ENCODE data around the gene MAN1C1.

DNA sequence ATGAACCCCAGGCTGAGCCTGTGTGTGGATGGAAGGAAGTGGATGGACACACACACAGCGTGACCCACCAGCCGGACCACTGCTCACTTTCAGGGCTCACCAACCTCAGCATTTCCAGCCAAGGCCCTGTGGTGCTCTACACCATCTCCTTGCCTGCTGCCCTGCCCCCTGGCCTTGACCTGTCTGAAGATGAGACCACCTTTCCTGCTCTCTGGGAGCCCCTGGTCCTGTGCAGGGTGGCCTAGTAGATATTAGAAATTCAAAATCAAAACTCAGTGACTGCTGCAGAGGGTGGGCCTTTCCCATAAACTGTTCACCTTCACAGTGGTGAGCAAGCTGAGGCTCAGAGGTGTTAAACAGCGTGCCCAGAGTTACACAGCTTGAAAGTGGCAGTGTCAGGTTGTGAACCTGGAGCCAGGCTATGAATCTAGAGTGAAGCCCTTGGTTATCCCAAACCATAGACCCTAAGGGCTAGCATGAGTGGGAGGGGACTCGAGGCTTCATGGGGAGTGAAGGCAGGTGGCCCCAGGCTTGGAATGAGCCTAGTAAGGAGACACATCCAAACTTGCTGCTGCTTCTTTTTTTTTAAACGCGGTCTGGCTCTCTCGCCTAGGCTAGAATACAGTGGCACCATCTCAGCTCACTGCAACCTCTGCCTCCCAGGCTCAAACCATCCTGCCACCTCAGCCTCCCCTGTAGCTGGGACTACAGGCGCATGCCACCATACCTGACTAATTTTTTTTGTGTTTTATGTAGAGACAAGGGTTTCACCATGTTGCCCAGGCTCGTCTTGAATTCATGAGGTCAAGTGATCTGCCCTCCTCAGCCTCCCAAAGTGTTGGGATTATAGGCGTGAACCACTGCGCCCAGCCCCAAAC lies 41.5 kb downstream of the MAN1C1 start:
- TF ChIP-seq, protein P1, sequence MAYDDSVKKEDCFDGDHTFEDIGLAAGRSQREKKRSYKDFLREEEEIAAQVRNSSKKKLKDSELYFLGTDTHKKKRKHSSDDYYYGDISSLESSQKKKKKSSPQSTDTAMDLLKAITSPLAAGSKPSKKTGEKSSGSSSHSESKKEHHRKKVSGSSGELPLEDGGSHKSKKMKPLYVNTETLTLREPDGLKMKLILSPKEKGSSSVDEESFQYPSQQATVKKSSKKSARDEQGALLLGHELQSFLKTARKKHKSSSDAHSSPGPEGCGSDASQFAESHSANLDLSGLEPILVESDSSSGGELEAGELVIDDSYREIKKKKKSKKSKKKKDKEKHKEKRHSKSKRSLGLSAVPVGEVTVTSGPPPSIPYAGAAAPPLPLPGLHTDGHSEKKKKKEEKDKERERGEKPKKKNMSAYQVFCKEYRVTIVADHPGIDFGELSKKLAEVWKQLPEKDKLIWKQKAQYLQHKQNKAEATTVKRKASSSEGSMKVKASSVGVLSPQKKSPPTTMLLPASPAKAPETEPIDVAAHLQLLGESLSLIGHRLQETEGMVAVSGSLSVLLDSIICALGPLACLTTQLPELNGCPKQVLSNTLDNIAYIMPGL (CRISPR knock-in tag; IDR thresholded peaks at IDR 0.05) = no peak
- TF ChIP-seq, protein P2, sequence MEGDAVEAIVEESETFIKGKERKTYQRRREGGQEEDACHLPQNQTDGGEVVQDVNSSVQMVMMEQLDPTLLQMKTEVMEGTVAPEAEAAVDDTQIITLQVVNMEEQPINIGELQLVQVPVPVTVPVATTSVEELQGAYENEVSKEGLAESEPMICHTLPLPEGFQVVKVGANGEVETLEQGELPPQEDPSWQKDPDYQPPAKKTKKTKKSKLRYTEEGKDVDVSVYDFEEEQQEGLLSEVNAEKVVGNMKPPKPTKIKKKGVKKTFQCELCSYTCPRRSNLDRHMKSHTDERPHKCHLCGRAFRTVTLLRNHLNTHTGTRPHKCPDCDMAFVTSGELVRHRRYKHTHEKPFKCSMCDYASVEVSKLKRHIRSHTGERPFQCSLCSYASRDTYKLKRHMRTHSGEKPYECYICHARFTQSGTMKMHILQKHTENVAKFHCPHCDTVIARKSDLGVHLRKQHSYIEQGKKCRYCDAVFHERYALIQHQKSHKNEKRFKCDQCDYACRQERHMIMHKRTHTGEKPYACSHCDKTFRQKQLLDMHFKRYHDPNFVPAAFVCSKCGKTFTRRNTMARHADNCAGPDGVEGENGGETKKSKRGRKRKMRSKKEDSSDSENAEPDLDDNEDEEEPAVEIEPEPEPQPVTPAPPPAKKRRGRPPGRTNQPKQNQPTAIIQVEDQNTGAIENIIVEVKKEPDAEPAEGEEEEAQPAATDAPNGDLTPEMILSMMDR (IDR thresholded peaks at IDR 0.05) = no peak
- TF ChIP-seq ESRRA (CRISPR knock-in tag; IDR thresholded peaks at IDR 0.05; ENCODE audit: borderline replicate concordance) = no peak
- TF ChIP-seq, protein P3, sequence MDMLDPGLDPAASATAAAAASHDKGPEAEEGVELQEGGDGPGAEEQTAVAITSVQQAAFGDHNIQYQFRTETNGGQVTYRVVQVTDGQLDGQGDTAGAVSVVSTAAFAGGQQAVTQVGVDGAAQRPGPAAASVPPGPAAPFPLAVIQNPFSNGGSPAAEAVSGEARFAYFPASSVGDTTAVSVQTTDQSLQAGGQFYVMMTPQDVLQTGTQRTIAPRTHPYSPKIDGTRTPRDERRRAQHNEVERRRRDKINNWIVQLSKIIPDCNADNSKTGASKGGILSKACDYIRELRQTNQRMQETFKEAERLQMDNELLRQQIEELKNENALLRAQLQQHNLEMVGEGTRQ (CRISPR knock-in tag; IDR thresholded peaks at IDR 0.05) = no peak
- no peak for TF ChIP-seq NFE2L1 (CRISPR knock-in tag; IDR thresholded peaks at IDR 0.05)
- TF ChIP-seq ZNF121 (CRISPR knock-in tag; IDR thresholded peaks at IDR 0.05) = no peak
- TF ChIP-seq, protein P4, sequence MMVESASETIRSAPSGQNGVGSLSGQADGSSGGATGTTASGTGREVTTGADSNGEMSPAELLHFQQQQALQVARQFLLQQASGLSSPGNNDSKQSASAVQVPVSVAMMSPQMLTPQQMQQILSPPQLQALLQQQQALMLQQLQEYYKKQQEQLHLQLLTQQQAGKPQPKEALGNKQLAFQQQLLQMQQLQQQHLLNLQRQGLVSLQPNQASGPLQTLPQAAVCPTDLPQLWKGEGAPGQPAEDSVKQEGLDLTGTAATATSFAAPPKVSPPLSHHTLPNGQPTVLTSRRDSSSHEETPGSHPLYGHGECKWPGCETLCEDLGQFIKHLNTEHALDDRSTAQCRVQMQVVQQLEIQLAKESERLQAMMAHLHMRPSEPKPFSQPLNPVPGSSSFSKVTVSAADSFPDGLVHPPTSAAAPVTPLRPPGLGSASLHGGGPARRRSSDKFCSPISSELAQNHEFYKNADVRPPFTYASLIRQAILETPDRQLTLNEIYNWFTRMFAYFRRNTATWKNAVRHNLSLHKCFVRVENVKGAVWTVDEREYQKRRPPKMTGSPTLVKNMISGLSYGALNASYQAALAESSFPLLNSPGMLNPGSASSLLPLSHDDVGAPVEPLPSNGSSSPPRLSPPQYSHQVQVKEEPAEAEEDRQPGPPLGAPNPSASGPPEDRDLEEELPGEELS (CRISPR knock-in tag; IDR thresholded peaks at IDR 0.05) = no peak
- no peak for TF ChIP-seq PRRX2 (CRISPR knock-in tag; IDR thresholded peaks at IDR 0.05)

Data from WTC11 (cell line).